Natural killer cell (primary cell): ENCODE data around the gene INTS3. TPM values are rescaled to one million over a fixed set of nuclear protein-coding genes. Genes with fewer than 3 reads are reported as not detected.

Experiments used
- ATAC-seq, 3 donors: fragments of 150-1000 bp in 2 of 3; fragments of 200-7000 bp in 1 of 3; cut with Tn5 transposase; 1 replicate in 1 of 3; 2 replicates in 2 of 3; pipeline ENCODE4 v1.10.0; 2021; ENCODE audit warnings: mild to moderate bottlenecking in 2 of 3, moderate library complexity in 2 of 3
- DNase-seq, 2 donors: peaks; one replicate each; pipeline versions ENCODE4 v3.0.0 to v3.0.0-alpha.2; 2013 to 2021; ENCODE audit warnings: mixed read lengths in 1 of 2
- H3K27ac ChIP-seq: one replicate; pipeline ENCODE4 v1.5.1; 2013; ENCODE audit warnings: mild to moderate bottlenecking, low read length
- H3K27me3 ChIP-seq: one replicate; pipeline ENCODE4 v1.6.1; 2013; ENCODE audit warnings: low read length; ENCODE audit not compliant: control insufficient read depth, insufficient read depth
- H3K36me3 ChIP-seq: one replicate; pipeline ENCODE4 v1.6.1; 2013; ENCODE audit warnings: low read length; ENCODE audit not compliant: control insufficient read depth, insufficient read depth
- H3K4me1 ChIP-seq: one replicate; pipeline ENCODE4 v1.6.1; 2013; ENCODE audit warnings: low read length; ENCODE audit not compliant: control insufficient read depth, insufficient read depth
- H3K4me3 ChIP-seq: one replicate; pipeline ENCODE4 v1.5.1; 2013; ENCODE audit warnings: low read length
- H3K9me3 ChIP-seq: one replicate; pipeline ENCODE4 v1.6.1; 2013; ENCODE audit warnings: low read length; ENCODE audit not compliant: control insufficient read depth, insufficient read depth
- H3K27ac Mint-ChIP-seq, 2 donors: one replicate each; pipeline ENCODE4 v1.8.0; 2022; ENCODE audit warnings: mild to moderate bottlenecking in 2 of 2, mixed read lengths in 2 of 2, moderate library complexity in 1 of 2
- H3K27me3 Mint-ChIP-seq, 2 donors: one replicate each; pipeline ENCODE4 v1.8.0; 2022; ENCODE audit warnings: low read depth in 2 of 2, mixed read lengths in 2 of 2
- H3K36me3 Mint-ChIP-seq: one replicate; pipeline ENCODE4 v1.8.0; 2022; ENCODE audit warnings: mixed read lengths
- H3K4me1 Mint-ChIP-seq, 2 donors: one replicate each; pipeline ENCODE4 v1.8.0; 2022; ENCODE audit warnings: mixed read lengths in 2 of 2
- H3K4me3 Mint-ChIP-seq: one replicate; pipeline ENCODE4 v1.8.0; 2022; ENCODE audit warnings: mild to moderate bottlenecking, moderate library complexity, mixed read lengths
- H3K9me3 Mint-ChIP-seq, 2 donors: one replicate each; pipeline ENCODE4 v1.8.0; 2022; ENCODE audit warnings: mixed read lengths in 2 of 2
- CTCF ChIP-seq: fragments of 200-600 bp; IDR thresholded peaks from one replicate; pipeline ENCODE4 v1.8.0; 2022; ENCODE audit warnings: antibody characterized with exemption
- WGBS: methylation state at CpG from one replicate; pipeline ENCODE4 v1.1.7; 2013; ENCODE audit warnings: missing lambda C conversion rate; ENCODE audit not compliant: insufficient coverage; 5-methylcytosine and 5-hydroxymethylcytosine counted together
- intact Hi-C: fragments of 100-400 bp; cut with micrococcal nuclease; formaldehyde crosslinking; loops from one replicate; pipeline ENCODE4 v1.14.2; 2022
- total RNA-seq, 4 donors: library from RNA; stranded (reverse); fragments of 120-200 nt in 1 of 4; gene quantifications; one replicate each; pipeline versions ENCODE4 v1.2.3 to v1.2.4, GENCODE V29; 2013 to 2022

The INTS3 gene
- total RNA-seq, 3 donors from 2014 or later (not counting 1 experiment from before 2014, with no cell fraction given): 44.3 to 55.3 (median 44.5) TPM

- intact Hi-C loops: loop anchor here (1.0 kb wide), 2 partner anchors 8 kb away; partner anchors contain the start of gene SLC27A3
- ATAC-seq: peak; percentile 96 to 99 (median 97)
- Histone ChIP-seq H3K4me1 (peaks cover 19% of the 10 kb centered on the region), H3K36me3 (peaks cover 19% of the 10 kb centered on the region), H3K27ac (peak overlapping the region; percentile 89), H3K4me3 (peak overlapping the region; percentile 65), H3K9me3 (no peaks in the 10 kb centered on the region), H3K27me3 (no peaks in the 10 kb centered on the region)
- WGBS: under 1% methylated on average over 57 of the region's 61 CpGs
- Mint-ChIP-seq H3K4me3 (peak overlapping the region; percentile 91), H3K36me3 (no peaks in the 10 kb centered on the region), H3K27ac (peak overlapping the region; percentile 89 to 96), H3K9me3 (no peaks in the 10 kb centered on the region), H3K4me1 (peaks cover 6 to 22% of the 10 kb centered on the region in 2 donors), H3K27me3 (no peaks in the 10 kb centered on the region)
- no peak for TF ChIP-seq CTCF
- peak; percentile 91 to 96 for DNase-seq
Observed at GRCh38 chr1:153783233-153784190, 55.7 kb downstream of the INTS3 start.

GRCh38 chr1:153786038-153786790 is 58.4 kb downstream of the INTS3 start:
- H3K36me3 Mint-ChIP-seq: no peaks in the 10 kb centered on the region
- peaks cover 17 to 26% of the 10 kb centered on the region in 2 donors for H3K4me1 Mint-ChIP-seq
- H3K27ac ChIP-seq: no peak overlapping the region
- intact Hi-C loops: no loop called here
- peaks cover 39% of the 10 kb centered on the region for H3K4me1 ChIP-seq
- TF ChIP-seq CTCF: no peak
- H3K9me3 ChIP-seq: no peaks in the 10 kb centered on the region
- H3K27me3 Mint-ChIP-seq: no peaks in the 10 kb centered on the region
- H3K4me3 ChIP-seq: no peak overlapping the region
- H3K36me3 ChIP-seq: no peaks in the 10 kb centered on the region
- no peaks in the 10 kb centered on the region for H3K9me3 Mint-ChIP-seq
- H3K27ac Mint-ChIP-seq: no peak overlapping the region
- no peak for DNase-seq
- WGBS: 100% methylated on average over 2 of the region's 4 CpGs
- no peaks in the 10 kb centered on the region for H3K27me3 ChIP-seq
- no peak overlapping the region for H3K4me3 Mint-ChIP-seq
- no peak for ATAC-seq

- intact Hi-C loops: no loop called here
- H3K27ac Mint-ChIP-seq: peak overlapping the region; percentile 79 to 83
- WGBS: 41% methylated on average over 22 of the region's 22 CpGs
- TF ChIP-seq CTCF: no peak
- Histone ChIP-seq H3K9me3 (no peaks in the 10 kb centered on the region), H3K27me3 (no peaks in the 10 kb centered on the region), H3K27ac (peak overlapping the region; percentile 83), H3K4me3 (no peak overlapping the region), H3K36me3 (no peaks in the 10 kb centered on the region), H3K4me1 (peaks cover 43% of the 10 kb centered on the region)
- DNase-seq: peak in 1 of 2 donors; percentile 35
- H3K9me3 Mint-ChIP-seq: no peaks in the 10 kb centered on the region
- no peaks in the 10 kb centered on the region for H3K36me3 Mint-ChIP-seq
- no peaks in the 10 kb centered on the region for H3K27me3 Mint-ChIP-seq
- ATAC-seq: no peak
- H3K4me3 Mint-ChIP-seq: peak overlapping the region; percentile 72
- peaks cover 37 to 43% of the 10 kb centered on the region in 2 donors for H3K4me1 Mint-ChIP-seq
Observed at GRCh38 chr1:153789478-153790034, 61.7 kb downstream of the INTS3 start.
